GM23338 (cell line): Measurements from ENCODE around the gene SCNN1B. TPM values are rescaled to one million over a fixed set of nuclear protein-coding genes. Genes with fewer than 3 reads are reported as not detected.

Source experiments
- ATAC-seq: fragments of 200-7000 bp; cut with Tn5 transposase; 3 replicates; pipeline ENCODE4 v1.9.1; 2020
- DNase-seq: peaks from one replicate; pipeline ENCODE4 v3.0.0-alpha.2; 2015; ENCODE audit warnings: low spot score
- H2AFZ ChIP-seq: fragments of 200-600 bp; sonication (generic); 2 replicates; pipeline ENCODE4 v1.8.0; 2016; ENCODE audit warnings: antibody characterized with exemption, mild to moderate bottlenecking, moderate library complexity
- H3F3A ChIP-seq: fragments of 200-600 bp; sonication (generic); replicated peaks from 2 replicates; pipeline ENCODE4 v1.8.0; 2017; ENCODE audit warnings: antibody characterized with exemption, mixed run types, low read depth
- H3K27ac ChIP-seq: fragments of 200-600 bp; sonication (generic); 2 replicates; pipeline ENCODE4 v1.6.1; 2016; ENCODE audit warnings: low read depth
- H3K27me3 ChIP-seq: fragments of 200-600 bp; sonication (generic); 2 replicates; pipeline ENCODE4 v1.8.0; 2016; ENCODE audit warnings: mild to moderate bottlenecking, mixed run types, moderate library complexity; ENCODE audit not compliant: insufficient read depth
- H3K36me3 ChIP-seq: fragments of 200-600 bp; sonication (generic); 2 replicates; pipeline ENCODE4 v1.8.0; 2016; ENCODE audit warnings: mild to moderate bottlenecking; ENCODE audit not compliant: insufficient read depth
- H3K4me1 ChIP-seq: fragments of 200-600 bp; sonication (generic); 2 replicates; pipeline ENCODE4 v1.8.0; 2016; ENCODE audit warnings: mild to moderate bottlenecking, moderate library complexity; ENCODE audit not compliant: insufficient read depth
- H3K4me2 ChIP-seq: fragments of 200-600 bp; sonication (generic); 2 replicates; pipeline ENCODE4 v1.7.1; 2017; ENCODE audit warnings: mixed run types
- H3K4me3 ChIP-seq: fragments of 200-600 bp; sonication (generic); 2 replicates; pipeline ENCODE4 v1.6.1; 2016; ENCODE audit warnings: mixed run types
- H3K79me2 ChIP-seq: fragments of 200-600 bp; sonication (generic); replicated peaks from 2 replicates; pipeline ENCODE4 v1.8.0; 2017; ENCODE audit warnings: mild to moderate bottlenecking; ENCODE audit not compliant: insufficient read depth
- H3K9me2 ChIP-seq: fragments of 200-600 bp; sonication (generic); 2 replicates; pipeline ENCODE4 v1.8.0; 2017; ENCODE audit not compliant: insufficient read depth
- H4K20me1 ChIP-seq: fragments of 200-600 bp; sonication (generic); replicated peaks from 2 replicates; pipeline ENCODE4 v1.8.0; 2017; ENCODE audit warnings: mild to moderate bottlenecking; ENCODE audit not compliant: insufficient read depth
- H3K27ac Mint-ChIP-seq: 2 replicates; pipeline ENCODE4 v1.8.0; 2020; ENCODE audit warnings: inconsistent platforms, mild to moderate bottlenecking, moderate library complexity, mixed read lengths
- H3K27me3 Mint-ChIP-seq: 3 replicates; pipeline ENCODE4 v1.8.0; 2022; ENCODE audit warnings: low read depth, mild to moderate bottlenecking, moderate library complexity, mixed read lengths, inconsistent platforms; ENCODE audit not compliant: insufficient read depth, poor library complexity
- H3K36me3 Mint-ChIP-seq: 3 replicates; pipeline ENCODE4 v1.8.0; 2021; ENCODE audit warnings: low read depth, mild to moderate bottlenecking, inconsistent platforms, moderate library complexity, mixed read lengths
- H3K4me1 Mint-ChIP-seq: 3 replicates; pipeline ENCODE4 v1.8.0; 2020; ENCODE audit warnings: mild to moderate bottlenecking, inconsistent platforms, mixed read lengths
- H3K4me3 Mint-ChIP-seq: 3 replicates; pipeline ENCODE4 v1.8.0; 2021; ENCODE audit warnings: moderate library complexity, mild to moderate bottlenecking, inconsistent platforms, mixed read lengths
- H3K9me3 Mint-ChIP-seq: 3 replicates; pipeline ENCODE4 v1.8.0; 2020; ENCODE audit warnings: moderate library complexity, mild to moderate bottlenecking, inconsistent platforms, mixed read lengths
- EZH2 ChIP-seq: fragments of 200-600 bp; sonication (generic); IDR thresholded peaks from one replicate; pipeline ENCODE4 v1.8.0; 2017; ENCODE audit warnings: antibody characterized with exemption, mild to moderate bottlenecking, low read depth; ENCODE audit not compliant: unreplicated experiment
- EZH2phosphoT487 ChIP-seq: fragments of 200-600 bp; sonication (generic); IDR thresholded peaks from one replicate; pipeline ENCODE4 v1.8.1; 2018; ENCODE audit warnings: antibody characterized with exemption; ENCODE audit not compliant: unreplicated experiment
- JUNB ChIP-seq: IDR thresholded peaks from one replicate; pipeline ENCODE4 v1.6.1; 2016; ENCODE audit warnings: antibody characterized with exemption; ENCODE audit not compliant: unreplicated experiment
- POLR2AphosphoS5 ChIP-seq: IDR thresholded peaks from 2 replicates; pipeline ENCODE4 v1.6.1; 2016; ENCODE audit warnings: antibody characterized with exemption, low read depth
- STAT1 ChIP-seq: IDR thresholded peaks from one replicate; pipeline ENCODE4 v1.6.1; 2016; ENCODE audit warnings: antibody characterized with exemption; ENCODE audit not compliant: unreplicated experiment
- ZNF114 ChIP-seq: fragments of 250-450 bp; sonication (Bioruptor Pico); IDR thresholded peaks from 2 replicates; pipeline ENCODE4 v1.5.0; 2020; ENCODE audit warnings: mild to moderate bottlenecking, moderate library complexity
- ZNF331 ChIP-seq: fragments of 250-450 bp; sonication (Bioruptor Pico); IDR thresholded peaks from 2 replicates; pipeline ENCODE4 v1.5.0; 2020; ENCODE audit warnings: low read depth, mild to moderate bottlenecking, moderate library complexity
- ZNF462 ChIP-seq: fragments of 250-450 bp; sonication (Bioruptor Pico); IDR thresholded peaks from 2 replicates; pipeline ENCODE4 v1.5.0; 2020; ENCODE audit warnings: mild to moderate bottlenecking, moderate library complexity
- polyA plus RNA-seq: library from polyadenylated mRNA; unstranded; fragments of >200 nt; fragmentation: Nextera tagmentation; extraction: Ambion mirVana; gene quantifications from 2 replicates; pipeline ENCODE4 v1.2.1, GENCODE V29; 2016
- total RNA-seq: library from RNA; depleted of rRNA; stranded (reverse); fragments of >200 nt; shearing (Covaris generic); gene quantifications from 2 replicates; pipeline ENCODE4 v1.2.3, GENCODE V29; 2014
- TF ChIP-seq, protein P1 (sequence below): IDR thresholded peaks from one replicate; pipeline ENCODE4 v1.6.1; 2018; ENCODE audit warnings: antibody characterized with exemption; ENCODE audit not compliant: unreplicated experiment
- TF ChIP-seq, protein P2 (sequence below), 2 experiments: fragments of 200-600 bp in 1 of 2; sonication (generic) in 1 of 2; conservative IDR thresholded peaks; 2 replicates each; pipeline versions ENCODE4 v1.5.1 to v1.6.1; 2016 to 2017; ENCODE audit warnings: antibody characterized with exemption in 2 of 2, low read depth in 2 of 2, mild to moderate bottlenecking in 2 of 2, moderate library complexity in 1 of 2

The SCNN1B gene
- total and polyA plus RNA-seq, 2 experiments from 2014 or later, result 0.78 to 1.1 TPM

DNA sequence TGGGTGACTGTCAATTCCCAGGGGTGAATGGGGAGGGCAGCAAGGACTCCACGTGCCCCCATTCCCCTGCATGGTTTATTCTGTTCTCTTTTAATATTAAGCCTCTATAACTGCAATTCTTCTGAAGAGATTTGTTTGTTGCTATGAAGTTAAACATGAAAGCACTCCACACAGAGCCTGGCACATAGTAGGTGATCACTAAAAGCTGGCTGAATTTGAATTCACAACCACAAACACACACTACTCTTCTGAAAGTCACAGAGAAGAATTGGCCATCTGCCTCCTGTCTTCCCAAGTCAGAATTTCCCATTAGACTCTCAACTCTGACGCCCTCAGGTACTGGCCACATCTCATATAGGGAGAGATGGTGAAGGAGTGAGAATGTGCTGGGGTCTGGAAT, 95.4 kb downstream of the SCNN1B start (continued):
- TF ChIP-seq, protein P1, sequence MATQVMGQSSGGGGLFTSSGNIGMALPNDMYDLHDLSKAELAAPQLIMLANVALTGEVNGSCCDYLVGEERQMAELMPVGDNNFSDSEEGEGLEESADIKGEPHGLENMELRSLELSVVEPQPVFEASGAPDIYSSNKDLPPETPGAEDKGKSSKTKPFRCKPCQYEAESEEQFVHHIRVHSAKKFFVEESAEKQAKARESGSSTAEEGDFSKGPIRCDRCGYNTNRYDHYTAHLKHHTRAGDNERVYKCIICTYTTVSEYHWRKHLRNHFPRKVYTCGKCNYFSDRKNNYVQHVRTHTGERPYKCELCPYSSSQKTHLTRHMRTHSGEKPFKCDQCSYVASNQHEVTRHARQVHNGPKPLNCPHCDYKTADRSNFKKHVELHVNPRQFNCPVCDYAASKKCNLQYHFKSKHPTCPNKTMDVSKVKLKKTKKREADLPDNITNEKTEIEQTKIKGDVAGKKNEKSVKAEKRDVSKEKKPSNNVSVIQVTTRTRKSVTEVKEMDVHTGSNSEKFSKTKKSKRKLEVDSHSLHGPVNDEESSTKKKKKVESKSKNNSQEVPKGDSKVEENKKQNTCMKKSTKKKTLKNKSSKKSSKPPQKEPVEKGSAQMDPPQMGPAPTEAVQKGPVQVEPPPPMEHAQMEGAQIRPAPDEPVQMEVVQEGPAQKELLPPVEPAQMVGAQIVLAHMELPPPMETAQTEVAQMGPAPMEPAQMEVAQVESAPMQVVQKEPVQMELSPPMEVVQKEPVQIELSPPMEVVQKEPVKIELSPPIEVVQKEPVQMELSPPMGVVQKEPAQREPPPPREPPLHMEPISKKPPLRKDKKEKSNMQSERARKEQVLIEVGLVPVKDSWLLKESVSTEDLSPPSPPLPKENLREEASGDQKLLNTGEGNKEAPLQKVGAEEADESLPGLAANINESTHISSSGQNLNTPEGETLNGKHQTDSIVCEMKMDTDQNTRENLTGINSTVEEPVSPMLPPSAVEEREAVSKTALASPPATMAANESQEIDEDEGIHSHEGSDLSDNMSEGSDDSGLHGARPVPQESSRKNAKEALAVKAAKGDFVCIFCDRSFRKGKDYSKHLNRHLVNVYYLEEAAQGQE, result no peak
- TF ChIP-seq POLR2AphosphoS5 (no peak), STAT1 (no peak)
- TF ChIP-seq, protein P2, sequence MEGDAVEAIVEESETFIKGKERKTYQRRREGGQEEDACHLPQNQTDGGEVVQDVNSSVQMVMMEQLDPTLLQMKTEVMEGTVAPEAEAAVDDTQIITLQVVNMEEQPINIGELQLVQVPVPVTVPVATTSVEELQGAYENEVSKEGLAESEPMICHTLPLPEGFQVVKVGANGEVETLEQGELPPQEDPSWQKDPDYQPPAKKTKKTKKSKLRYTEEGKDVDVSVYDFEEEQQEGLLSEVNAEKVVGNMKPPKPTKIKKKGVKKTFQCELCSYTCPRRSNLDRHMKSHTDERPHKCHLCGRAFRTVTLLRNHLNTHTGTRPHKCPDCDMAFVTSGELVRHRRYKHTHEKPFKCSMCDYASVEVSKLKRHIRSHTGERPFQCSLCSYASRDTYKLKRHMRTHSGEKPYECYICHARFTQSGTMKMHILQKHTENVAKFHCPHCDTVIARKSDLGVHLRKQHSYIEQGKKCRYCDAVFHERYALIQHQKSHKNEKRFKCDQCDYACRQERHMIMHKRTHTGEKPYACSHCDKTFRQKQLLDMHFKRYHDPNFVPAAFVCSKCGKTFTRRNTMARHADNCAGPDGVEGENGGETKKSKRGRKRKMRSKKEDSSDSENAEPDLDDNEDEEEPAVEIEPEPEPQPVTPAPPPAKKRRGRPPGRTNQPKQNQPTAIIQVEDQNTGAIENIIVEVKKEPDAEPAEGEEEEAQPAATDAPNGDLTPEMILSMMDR (conservative IDR thresholded peaks at IDR 0.05; ENCODE audit: low read depth in 2 of 2), result no peak

DNA sequence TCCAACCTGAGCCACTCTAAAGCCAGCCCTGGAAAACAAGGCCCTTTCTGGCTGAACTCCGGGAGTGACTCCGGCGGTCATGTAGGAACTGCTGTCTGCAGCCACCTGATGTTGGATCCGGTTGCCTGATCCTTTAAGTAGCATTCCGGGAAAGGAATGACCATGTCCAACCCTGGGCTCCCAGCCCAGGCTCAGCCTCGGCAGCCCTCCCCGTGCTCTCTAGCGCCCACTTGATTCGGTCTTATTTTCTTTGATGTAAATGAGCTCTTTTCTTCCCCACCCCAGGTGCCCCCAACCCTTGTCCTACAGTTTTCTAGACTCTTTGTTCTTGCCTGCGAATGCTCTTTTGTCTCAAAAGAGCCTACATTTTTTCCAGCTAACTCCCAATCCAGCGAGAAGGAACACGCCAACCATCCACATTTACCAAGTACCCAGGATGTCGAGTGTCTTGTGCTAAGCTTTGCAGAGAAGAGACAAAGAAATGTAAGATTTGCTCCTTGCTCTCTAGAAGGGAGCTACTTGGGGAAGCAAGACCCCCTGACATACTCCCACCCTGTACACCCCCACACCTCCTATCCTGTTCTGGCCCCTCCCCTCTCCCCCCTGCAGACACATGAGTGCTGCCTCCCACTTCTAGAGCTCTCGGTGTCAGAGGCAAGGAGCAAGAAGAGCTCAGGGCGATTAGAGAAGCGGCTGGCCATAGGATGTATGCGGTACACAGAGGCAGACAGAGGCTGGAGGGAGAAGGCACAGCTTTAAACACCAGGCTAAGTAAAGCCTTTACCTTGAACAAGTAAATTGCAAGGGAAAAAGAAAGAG, 97.1 kb downstream of the SCNN1B start:
- Histone ChIP-seq H3K79me2 (no peaks in the 10 kb centered on the region), H3K4me1 (peaks cover 33% of the 10 kb centered on the region), H3K9me2 (no peaks in the 10 kb centered on the region), H3K4me2 (peak overlapping the region; percentile 69), H4K20me1 (no peaks in the 10 kb centered on the region), H3K36me3 (peaks cover 3% of the 10 kb centered on the region; the same call in 1 of the 2 replicates), H2AFZ (no peak overlapping the region), H3F3A (peaks cover 7% of the 10 kb centered on the region; the same call in 1 of the 2 replicates), H3K4me3 (peak overlapping the region; percentile 35; the same call in 1 of the 2 replicates), H3K27me3 (no peaks in the 10 kb centered on the region), H3K27ac (peak overlapping the region; percentile 63; the same call in 1 of the 2 replicates)
- Mint-ChIP-seq H3K9me3 (no peaks in the 10 kb centered on the region), H3K27ac (peak overlapping the region; percentile 48), H3K4me1 (peaks cover 31% of the 10 kb centered on the region), H3K4me3 (peak overlapping the region; percentile 52), H3K36me3 (peaks cover 36% of the 10 kb centered on the region), H3K27me3 (peaks cover 2% of the 10 kb centered on the region)
- ATAC-seq (peak; percentile 91), DNase-seq (peak; percentile 93)
- TF ChIP-seq EZH2phosphoT487, result no peak
- TF ChIP-seq ZNF331 (CRISPR knock-in tag), result no peak
- no peak for TF ChIP-seq JUNB
- TF ChIP-seq, protein P2 (conservative IDR thresholded peaks at IDR 0.05; ENCODE audit: low read depth in 2 of 2), result peak; percentile 44 to 47
- no peak for TF ChIP-seq EZH2
- no peak for TF ChIP-seq ZNF114
- peak; percentile 83 for TF ChIP-seq ZNF462 (CRISPR knock-in tag)
